ENCODE measurements around the gene THSD7B. TPM values are rescaled to one million over a fixed set of nuclear protein-coding genes. Genes with fewer than 3 reads are reported as not detected.

THSD7B gene
- polyA plus RNA-seq, 1 donor from 2014 or later, result 0.46 TPM

GRCh38 chr2:137348301-137348700 lies 583.0 kb downstream of the THSD7B start:
- no peak for TF ChIP-seq POLR2AphosphoS5 (IDR thresholded peaks at IDR 0.05)
- TF ChIP-seq RAD21 (conservative IDR thresholded peaks at IDR 0.05), result no peak
- no peak for TF ChIP-seq MXI1 (conservative IDR thresholded peaks at IDR 0.05; ENCODE audit: poor library complexity, severe bottlenecking)
- TF ChIP-seq REST (IDR thresholded peaks at IDR 0.05; ENCODE audit: borderline replicate concordance), result no peak
- TF ChIP-seq TAF1 (IDR thresholded peaks at IDR 0.05; ENCODE audit: low read depth), result no peak
- TF ChIP-seq SMC3 (conservative IDR thresholded peaks at IDR 0.05; ENCODE audit: poor library complexity), result no peak
- no peak for TF ChIP-seq EZH2 (IDR thresholded peaks at IDR 0.05; ENCODE audit: borderline replicate concordance, insufficient read depth, low read length, poor library complexity, severe bottlenecking)
- no peak for TF ChIP-seq EP300 (conservative IDR thresholded peaks at IDR 0.05; ENCODE audit: poor library complexity, severe bottlenecking)
- TF ChIP-seq, protein P1, sequence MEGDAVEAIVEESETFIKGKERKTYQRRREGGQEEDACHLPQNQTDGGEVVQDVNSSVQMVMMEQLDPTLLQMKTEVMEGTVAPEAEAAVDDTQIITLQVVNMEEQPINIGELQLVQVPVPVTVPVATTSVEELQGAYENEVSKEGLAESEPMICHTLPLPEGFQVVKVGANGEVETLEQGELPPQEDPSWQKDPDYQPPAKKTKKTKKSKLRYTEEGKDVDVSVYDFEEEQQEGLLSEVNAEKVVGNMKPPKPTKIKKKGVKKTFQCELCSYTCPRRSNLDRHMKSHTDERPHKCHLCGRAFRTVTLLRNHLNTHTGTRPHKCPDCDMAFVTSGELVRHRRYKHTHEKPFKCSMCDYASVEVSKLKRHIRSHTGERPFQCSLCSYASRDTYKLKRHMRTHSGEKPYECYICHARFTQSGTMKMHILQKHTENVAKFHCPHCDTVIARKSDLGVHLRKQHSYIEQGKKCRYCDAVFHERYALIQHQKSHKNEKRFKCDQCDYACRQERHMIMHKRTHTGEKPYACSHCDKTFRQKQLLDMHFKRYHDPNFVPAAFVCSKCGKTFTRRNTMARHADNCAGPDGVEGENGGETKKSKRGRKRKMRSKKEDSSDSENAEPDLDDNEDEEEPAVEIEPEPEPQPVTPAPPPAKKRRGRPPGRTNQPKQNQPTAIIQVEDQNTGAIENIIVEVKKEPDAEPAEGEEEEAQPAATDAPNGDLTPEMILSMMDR (IDR thresholded peaks at IDR 0.05; ENCODE audit: poor library complexity, severe bottlenecking), result no peak
- no peak overlapping the region for H3K9ac ChIP-seq (ENCODE audit: low read length)
- H3F3A ChIP-seq (ENCODE audit: insufficient read depth, low read length, poor library complexity, severe bottlenecking), result no peaks in the 10 kb centered on the region

GRCh38 chr2:137357634-137358033 lies 592.3 kb downstream of the THSD7B start:
- H3K36me3 ChIP-seq (ENCODE audit: insufficient read depth, low read length), result no peaks in the 10 kb centered on the region
- no peak overlapping the region for H3K9ac ChIP-seq (ENCODE audit: low read length)
- H3K9me3 ChIP-seq (ENCODE audit: low read length), result no peaks in the 10 kb centered on the region
- no peak for TF ChIP-seq POLR2AphosphoS5 (IDR thresholded peaks at IDR 0.05)
- H3K27ac ChIP-seq (ENCODE audit: low read length), result no peak overlapping the region
- no peaks in the 10 kb centered on the region for H3K27me3 ChIP-seq (ENCODE audit: insufficient read depth, low read depth, low read length)
- no peak overlapping the region for H3K4me2 ChIP-seq (ENCODE audit: low read length)
- H3K4me3 ChIP-seq (ENCODE audit: low read length), result no peak overlapping the region
- H3K9me2 ChIP-seq (ENCODE audit: insufficient read depth, low read length), result no peaks in the 10 kb centered on the region
- H4K20me1 ChIP-seq (ENCODE audit: insufficient read depth), result no peaks in the 10 kb centered on the region
- no peak overlapping the region for H2AFZ ChIP-seq (ENCODE audit: low read depth, low read length)
- no peaks in the 10 kb centered on the region for H3K79me2 ChIP-seq (replicated peaks; ENCODE audit: insufficient read depth, low read length)
- no peaks in the 10 kb centered on the region for H3F3A ChIP-seq (ENCODE audit: insufficient read depth, low read length, poor library complexity, severe bottlenecking)

More at GRCh38 chr2:137348301-137348700, 583.0 kb downstream of the THSD7B start:
- no peaks in the 10 kb centered on the region for H3K79me2 ChIP-seq (replicated peaks; ENCODE audit: insufficient read depth, low read length)
- no peaks in the 10 kb centered on the region for H3K9me2 ChIP-seq (ENCODE audit: insufficient read depth, low read length)
- no peak overlapping the region for H2AFZ ChIP-seq (ENCODE audit: low read depth, low read length)
- no peaks in the 10 kb centered on the region for H4K20me1 ChIP-seq (ENCODE audit: insufficient read depth)
- H3K4me2 ChIP-seq (ENCODE audit: low read length), result no peak overlapping the region
- H3K9me3 ChIP-seq (ENCODE audit: low read length), result no peaks in the 10 kb centered on the region
- H3K27me3 ChIP-seq (ENCODE audit: insufficient read depth, low read depth, low read length), result no peaks in the 10 kb centered on the region
- H3K4me3 ChIP-seq (ENCODE audit: low read length), result no peak overlapping the region
- no peak overlapping the region for H3K27ac ChIP-seq (ENCODE audit: low read length)
- H3K36me3 ChIP-seq (ENCODE audit: insufficient read depth, low read length), result no peaks in the 10 kb centered on the region

DNA sequence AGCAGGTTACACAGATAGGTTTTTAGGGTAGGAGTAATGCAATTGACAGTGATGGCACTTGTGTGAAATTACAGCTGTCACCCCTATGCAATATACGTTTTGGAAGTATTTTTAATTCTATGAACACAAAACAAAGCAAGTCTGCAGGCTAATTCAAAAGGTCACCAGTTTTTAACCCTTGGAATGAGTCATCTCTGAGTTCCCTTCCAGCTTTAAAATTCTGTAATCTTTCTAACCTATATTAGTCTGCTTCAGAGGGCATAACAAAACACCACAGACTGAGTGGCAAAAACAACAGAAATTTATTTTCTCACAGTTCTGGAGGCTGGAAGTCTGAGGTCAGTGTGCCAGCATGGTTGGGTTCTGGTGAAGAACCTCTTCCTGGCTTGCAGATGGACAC lies 602.0 kb downstream of the THSD7B start:
- H3K79me2 ChIP-seq (replicated peaks; ENCODE audit: insufficient read depth, low read length), result no peaks in the 10 kb centered on the region
- no peaks in the 10 kb centered on the region for H3K27me3 ChIP-seq (ENCODE audit: insufficient read depth, low read depth, low read length)
- H3K9me3 ChIP-seq (ENCODE audit: low read length), result no peaks in the 10 kb centered on the region
- no peak overlapping the region for H2AFZ ChIP-seq (ENCODE audit: low read depth, low read length)
- H3K9ac ChIP-seq (ENCODE audit: low read length), result no peak overlapping the region
- no peak overlapping the region for H3K4me3 ChIP-seq (ENCODE audit: low read length)
- no peaks in the 10 kb centered on the region for H3K36me3 ChIP-seq (ENCODE audit: insufficient read depth, low read length)
- TF ChIP-seq RAD21 (conservative IDR thresholded peaks at IDR 0.05) (no peak), REST (IDR thresholded peaks at IDR 0.05; ENCODE audit: borderline replicate concordance) (no peak), EP300 (conservative IDR thresholded peaks at IDR 0.05; ENCODE audit: poor library complexity, severe bottlenecking) (no peak), TAF1 (IDR thresholded peaks at IDR 0.05; ENCODE audit: low read depth) (no peak), SMC3 (conservative IDR thresholded peaks at IDR 0.05; ENCODE audit: poor library complexity) (no peak), POLR2AphosphoS5 (IDR thresholded peaks at IDR 0.05) (no peak), EZH2 (IDR thresholded peaks at IDR 0.05; ENCODE audit: borderline replicate concordance, insufficient read depth, low read length, poor library complexity, severe bottlenecking) (no peak), MXI1 (conservative IDR thresholded peaks at IDR 0.05; ENCODE audit: poor library complexity, severe bottlenecking) (no peak)
- TF ChIP-seq, protein P1 (IDR thresholded peaks at IDR 0.05; ENCODE audit: poor library complexity, severe bottlenecking), result no peak
- no peaks in the 10 kb centered on the region for H3F3A ChIP-seq (ENCODE audit: insufficient read depth, low read length, poor library complexity, severe bottlenecking)
- H4K20me1 ChIP-seq (ENCODE audit: insufficient read depth), result no peaks in the 10 kb centered on the region
- no peak overlapping the region for H3K27ac ChIP-seq (ENCODE audit: low read length)
- H3K4me2 ChIP-seq (ENCODE audit: low read length), result no peak overlapping the region
- no peaks in the 10 kb centered on the region for H3K9me2 ChIP-seq (ENCODE audit: insufficient read depth, low read length)
